ENCODE results near the gene KDM4B. TPM values are rescaled to one million over a fixed set of nuclear protein-coding genes. Genes with fewer than 3 reads are reported as not detected.

KDM4B gene
- total RNA-seq, 1 donor from 2014 or later = 153 TPM

DNA sequence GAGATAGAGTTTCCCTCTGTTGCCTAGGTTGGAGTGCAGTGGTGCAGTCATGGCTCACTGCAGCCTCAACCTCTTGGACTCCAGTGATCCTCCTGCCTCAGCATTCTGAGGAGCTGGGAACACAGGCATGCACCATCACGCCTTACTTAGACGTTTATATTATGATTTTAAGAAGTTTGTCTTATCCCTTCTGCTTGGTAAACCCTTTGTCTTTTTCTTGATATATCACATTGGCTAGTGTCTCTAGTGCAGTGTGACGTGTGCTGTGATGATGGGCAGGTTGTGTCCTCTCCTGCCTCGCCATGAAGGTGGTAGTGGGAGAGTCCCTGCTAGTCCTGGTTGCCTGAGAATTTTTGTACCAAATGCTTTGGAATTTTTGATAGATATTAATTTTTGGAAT lies 93.9 kb downstream of the KDM4B start:
- Mint-ChIP-seq H3K4me3 (ENCODE audit: unreplicated experiment) (no peak overlapping the region), H3K27me3 (ENCODE audit: unreplicated experiment) (peaks cover 13% of the 10 kb centered on the region), H3K4me1 (ENCODE audit: low read depth, unreplicated experiment) (peaks cover 13% of the 10 kb centered on the region), H3K36me3 (ENCODE audit: unreplicated experiment) (peaks cover 21% of the 10 kb centered on the region), H3K27ac (ENCODE audit: unreplicated experiment) (peak overlapping the region; percentile 64), H3K9me3 (ENCODE audit: unreplicated experiment) (peaks cover 19% of the 10 kb centered on the region)
- TF ChIP-seq, protein P1, sequence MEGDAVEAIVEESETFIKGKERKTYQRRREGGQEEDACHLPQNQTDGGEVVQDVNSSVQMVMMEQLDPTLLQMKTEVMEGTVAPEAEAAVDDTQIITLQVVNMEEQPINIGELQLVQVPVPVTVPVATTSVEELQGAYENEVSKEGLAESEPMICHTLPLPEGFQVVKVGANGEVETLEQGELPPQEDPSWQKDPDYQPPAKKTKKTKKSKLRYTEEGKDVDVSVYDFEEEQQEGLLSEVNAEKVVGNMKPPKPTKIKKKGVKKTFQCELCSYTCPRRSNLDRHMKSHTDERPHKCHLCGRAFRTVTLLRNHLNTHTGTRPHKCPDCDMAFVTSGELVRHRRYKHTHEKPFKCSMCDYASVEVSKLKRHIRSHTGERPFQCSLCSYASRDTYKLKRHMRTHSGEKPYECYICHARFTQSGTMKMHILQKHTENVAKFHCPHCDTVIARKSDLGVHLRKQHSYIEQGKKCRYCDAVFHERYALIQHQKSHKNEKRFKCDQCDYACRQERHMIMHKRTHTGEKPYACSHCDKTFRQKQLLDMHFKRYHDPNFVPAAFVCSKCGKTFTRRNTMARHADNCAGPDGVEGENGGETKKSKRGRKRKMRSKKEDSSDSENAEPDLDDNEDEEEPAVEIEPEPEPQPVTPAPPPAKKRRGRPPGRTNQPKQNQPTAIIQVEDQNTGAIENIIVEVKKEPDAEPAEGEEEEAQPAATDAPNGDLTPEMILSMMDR (IDR thresholded peaks at IDR 0.05; ENCODE audit: partially characterized antibody, unreplicated experiment) = no peak
- no peak for DNase-seq

DNA sequence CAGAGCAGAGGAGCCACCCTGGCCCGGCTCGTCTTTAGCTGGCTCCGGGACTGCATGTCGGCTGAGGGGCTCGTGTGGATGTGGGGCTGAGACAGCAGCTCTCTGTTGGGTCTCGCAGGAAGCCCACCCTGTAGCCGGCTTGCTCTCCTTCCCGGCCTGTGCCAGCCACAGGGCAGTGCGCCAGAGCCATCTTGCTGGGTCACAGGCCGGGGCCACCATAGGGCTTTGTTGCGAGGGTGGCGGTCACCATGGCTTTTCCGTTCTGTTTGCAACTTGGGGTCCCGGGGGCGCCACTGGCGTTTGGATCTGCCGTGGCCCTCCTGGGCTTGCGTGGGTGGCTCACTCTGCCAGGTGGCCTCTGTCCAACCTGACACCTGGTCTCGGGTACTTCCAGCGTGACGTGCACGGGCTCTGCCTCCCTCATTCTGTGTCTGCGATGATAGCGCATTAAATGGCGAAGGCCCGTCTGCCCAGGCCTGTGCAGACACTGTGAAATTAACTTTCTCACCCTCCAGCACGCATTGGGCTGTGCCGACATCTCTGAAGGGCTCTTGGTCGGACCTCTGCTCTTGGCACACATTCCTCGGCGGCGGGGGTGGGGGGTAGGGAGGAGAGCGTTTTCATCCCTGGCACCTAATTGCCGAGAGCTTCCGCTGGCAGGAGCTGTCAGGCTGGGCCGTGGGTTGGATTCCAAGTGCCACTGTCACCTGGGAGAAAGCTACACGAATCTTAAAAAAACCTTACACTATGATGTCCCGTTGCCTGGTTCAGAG lies 95.1 kb downstream of the KDM4B start:
- H3K27ac Mint-ChIP-seq (ENCODE audit: unreplicated experiment) = no peak overlapping the region
- H3K4me1 Mint-ChIP-seq (ENCODE audit: low read depth, unreplicated experiment) = peaks cover 16% of the 10 kb centered on the region
- DNase-seq = no peak
- TF ChIP-seq, protein P1 (IDR thresholded peaks at IDR 0.05; ENCODE audit: partially characterized antibody, unreplicated experiment) = no peak
- H3K4me3 Mint-ChIP-seq (ENCODE audit: unreplicated experiment) = no peak overlapping the region
- H3K36me3 Mint-ChIP-seq (ENCODE audit: unreplicated experiment) = peaks cover 21% of the 10 kb centered on the region
- H3K27me3 Mint-ChIP-seq (ENCODE audit: unreplicated experiment) = peaks cover 17% of the 10 kb centered on the region
- H3K9me3 Mint-ChIP-seq (ENCODE audit: unreplicated experiment) = peaks cover 19% of the 10 kb centered on the region

DNA sequence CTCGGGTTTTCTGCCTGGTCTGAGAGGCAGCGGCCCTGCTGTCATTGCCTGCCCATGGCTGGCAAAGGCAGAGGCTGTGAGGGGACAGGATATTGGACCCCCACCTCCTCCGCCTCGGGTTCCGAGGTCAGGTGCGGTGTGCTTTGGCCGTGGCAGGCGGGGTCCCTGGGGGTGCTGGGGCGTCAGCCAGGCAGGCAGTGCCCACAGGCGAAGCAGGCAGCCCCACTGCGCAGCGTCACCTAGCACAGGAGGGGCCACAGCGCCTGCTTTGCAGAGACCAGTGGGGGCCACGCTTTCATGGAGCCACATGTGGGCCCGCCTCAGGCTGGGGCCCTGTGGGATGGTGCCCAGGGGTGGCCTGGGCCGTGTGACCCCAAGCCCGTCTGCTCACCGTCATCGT lies 96.0 kb downstream of the KDM4B start:
- H3K4me3 Mint-ChIP-seq (ENCODE audit: unreplicated experiment) = no peak overlapping the region
- peaks cover 16% of the 10 kb centered on the region for H3K4me1 Mint-ChIP-seq (ENCODE audit: low read depth, unreplicated experiment)
- H3K9me3 Mint-ChIP-seq (ENCODE audit: unreplicated experiment) = peaks cover 20% of the 10 kb centered on the region
- TF ChIP-seq, protein P1 (IDR thresholded peaks at IDR 0.05; ENCODE audit: partially characterized antibody, unreplicated experiment) = no peak
- H3K27ac Mint-ChIP-seq (ENCODE audit: unreplicated experiment) = no peak overlapping the region
- H3K36me3 Mint-ChIP-seq (ENCODE audit: unreplicated experiment) = peaks cover 21% of the 10 kb centered on the region
- H3K27me3 Mint-ChIP-seq (ENCODE audit: unreplicated experiment) = peaks cover 17% of the 10 kb centered on the region
- no peak for DNase-seq

DNA sequence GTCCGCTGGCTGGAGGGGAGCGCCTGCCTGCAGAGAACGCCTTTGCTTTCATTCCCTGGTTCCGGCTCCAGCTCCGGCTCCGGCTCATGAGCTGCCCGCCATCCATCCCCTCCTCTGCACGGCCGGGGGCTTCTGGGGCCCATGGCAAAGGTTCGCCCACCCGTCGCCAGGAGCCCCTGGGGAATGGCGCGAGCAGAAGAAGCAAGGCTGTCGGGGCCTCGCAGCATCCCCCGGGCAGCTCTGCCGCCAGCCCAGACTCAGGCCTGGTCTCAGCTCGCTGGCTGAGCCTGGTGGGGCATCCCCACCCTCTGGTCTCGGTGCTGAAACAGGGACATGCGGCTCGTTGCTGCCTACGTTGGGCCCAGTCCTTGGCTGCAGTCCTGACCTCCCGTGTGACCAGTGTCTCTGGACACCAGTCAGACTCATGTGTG lies 96.8 kb downstream of the KDM4B start:
- Mint-ChIP-seq H3K36me3 (ENCODE audit: unreplicated experiment) (peaks cover 21% of the 10 kb centered on the region), H3K4me3 (ENCODE audit: unreplicated experiment) (no peak overlapping the region), H3K27me3 (ENCODE audit: unreplicated experiment) (peaks cover 17% of the 10 kb centered on the region), H3K4me1 (ENCODE audit: low read depth, unreplicated experiment) (peaks cover 16% of the 10 kb centered on the region), H3K9me3 (ENCODE audit: unreplicated experiment) (peaks cover 22% of the 10 kb centered on the region), H3K27ac (ENCODE audit: unreplicated experiment) (no peak overlapping the region)
- TF ChIP-seq, protein P1 (IDR thresholded peaks at IDR 0.05; ENCODE audit: partially characterized antibody, unreplicated experiment) = no peak
- DNase-seq = no peak

DNA sequence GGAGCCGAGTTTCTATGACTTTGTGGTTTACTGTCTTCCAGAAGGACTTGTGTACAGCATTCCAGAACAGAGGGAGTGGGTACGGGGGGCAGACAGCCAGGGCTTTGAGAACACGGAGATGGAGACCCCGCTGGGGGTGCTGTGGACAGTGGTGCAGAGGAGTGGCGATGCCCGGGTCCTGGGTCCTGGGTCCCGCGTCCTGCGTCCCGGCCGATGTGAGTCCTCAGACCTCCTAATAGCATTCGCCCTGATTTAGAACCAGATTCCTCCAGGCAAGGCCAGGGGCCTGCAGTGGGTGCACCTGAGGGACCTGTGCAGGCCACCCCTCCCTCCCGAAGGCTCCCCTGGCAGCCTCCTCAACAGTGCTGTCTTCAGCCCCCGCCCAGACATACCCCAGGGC lies 97.9 kb downstream of the KDM4B start:
- no peak overlapping the region for H3K27ac Mint-ChIP-seq (ENCODE audit: unreplicated experiment)
- H3K36me3 Mint-ChIP-seq (ENCODE audit: unreplicated experiment) = peaks cover 14% of the 10 kb centered on the region
- peaks cover 21% of the 10 kb centered on the region for H3K9me3 Mint-ChIP-seq (ENCODE audit: unreplicated experiment)
- TF ChIP-seq, protein P1 (IDR thresholded peaks at IDR 0.05; ENCODE audit: partially characterized antibody, unreplicated experiment) = no peak
- H3K4me3 Mint-ChIP-seq (ENCODE audit: unreplicated experiment) = no peak overlapping the region
- H3K27me3 Mint-ChIP-seq (ENCODE audit: unreplicated experiment) = peaks cover 17% of the 10 kb centered on the region
- DNase-seq = no peak
- peaks cover 22% of the 10 kb centered on the region for H3K4me1 Mint-ChIP-seq (ENCODE audit: low read depth, unreplicated experiment)

Data from glutamatergic neuron (in vitro differentiated cells).